ENCODE data around the gene KIF23. TPM values are rescaled to one million over a fixed set of nuclear protein-coding genes. Genes with fewer than 3 reads are reported as not detected.

KIF23 gene
- total RNA-seq, 1 experiment from 2014 or later: 87.8 TPM

DNA sequence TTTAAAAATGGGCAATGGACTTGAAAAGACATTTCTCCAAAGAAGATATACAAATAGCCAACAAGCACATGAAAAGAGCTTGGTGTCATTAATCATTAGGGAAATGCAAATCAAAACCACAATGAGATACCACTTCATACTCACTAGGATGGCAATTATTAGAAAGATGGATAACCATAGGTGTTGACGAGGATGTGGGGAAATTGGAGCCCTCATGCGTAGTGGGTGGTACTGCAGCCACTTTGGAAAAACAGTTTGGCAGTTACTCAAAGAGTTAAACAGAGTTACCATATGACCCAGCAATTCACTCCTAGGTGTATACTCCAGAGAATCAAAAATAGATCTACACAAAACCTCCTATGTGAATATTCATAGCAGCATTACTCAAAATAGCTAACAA is 65.8 kb downstream of the KIF23 start:
- ChIA-PET POLR2A (no interaction called here), CTCF (no interaction called here)
- Mint-ChIP-seq H3K4me3 (no peak overlapping the region), H3K4me1 (no peaks in the 10 kb centered on the region), H3K27ac (no peak overlapping the region), H3K36me3 (peaks cover 4% of the 10 kb centered on the region), H3K27me3 (ENCODE audit: low read depth) (no peaks in the 10 kb centered on the region; the same call in 1 of the 2 replicates), H3K9me3 (peaks cover 15% of the 10 kb centered on the region)
- no peak for ATAC-seq
- no peak for DNase-seq (ENCODE audit: low spot score)
- TF ChIP-seq ZNF219 (CRISPR knock-in tag; IDR thresholded peaks at IDR 0.05; ENCODE audit: borderline replicate concordance) (no peak), OVOL2 (CRISPR knock-in tag; IDR thresholded peaks at IDR 0.05; ENCODE audit: borderline replicate concordance) (no peak), TP53 (CRISPR knock-in tag; IDR thresholded peaks at IDR 0.05) (no peak), GRHL2 (CRISPR knock-in tag; IDR thresholded peaks at IDR 0.05; ENCODE audit: insufficient replicate concordance, severe bottlenecking) (no peak), ELF4 (CRISPR knock-in tag; IDR thresholded peaks at IDR 0.05; ENCODE audit: low read depth) (no peak), SMAD3 (CRISPR knock-in tag; IDR thresholded peaks at IDR 0.05; ENCODE audit: borderline replicate concordance) (no peak), NR1H2 (CRISPR knock-in tag; IDR thresholded peaks at IDR 0.05) (no peak), RELA (CRISPR knock-in tag; IDR thresholded peaks at IDR 0.05; ENCODE audit: borderline replicate concordance) (no peak), PRRX2 (CRISPR knock-in tag; IDR thresholded peaks at IDR 0.05) (no peak), FOXK1 (CRISPR knock-in tag; IDR thresholded peaks at IDR 0.05) (no peak), KAT7 (CRISPR knock-in tag; IDR thresholded peaks at IDR 0.05; ENCODE audit: borderline replicate concordance) (no peak), TEAD1 (CRISPR knock-in tag; IDR thresholded peaks at IDR 0.05) (no peak), SP1 (CRISPR knock-in tag; conservative IDR thresholded peaks at IDR 0.05) (no peak)
- TF ChIP-seq, protein P1, sequence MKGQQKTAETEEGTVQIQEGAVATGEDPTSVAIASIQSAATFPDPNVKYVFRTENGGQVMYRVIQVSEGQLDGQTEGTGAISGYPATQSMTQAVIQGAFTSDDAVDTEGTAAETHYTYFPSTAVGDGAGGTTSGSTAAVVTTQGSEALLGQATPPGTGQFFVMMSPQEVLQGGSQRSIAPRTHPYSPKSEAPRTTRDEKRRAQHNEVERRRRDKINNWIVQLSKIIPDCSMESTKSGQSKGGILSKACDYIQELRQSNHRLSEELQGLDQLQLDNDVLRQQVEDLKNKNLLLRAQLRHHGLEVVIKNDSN (CRISPR knock-in tag; IDR thresholded peaks at IDR 0.05): no peak
- TF ChIP-seq, protein P2, sequence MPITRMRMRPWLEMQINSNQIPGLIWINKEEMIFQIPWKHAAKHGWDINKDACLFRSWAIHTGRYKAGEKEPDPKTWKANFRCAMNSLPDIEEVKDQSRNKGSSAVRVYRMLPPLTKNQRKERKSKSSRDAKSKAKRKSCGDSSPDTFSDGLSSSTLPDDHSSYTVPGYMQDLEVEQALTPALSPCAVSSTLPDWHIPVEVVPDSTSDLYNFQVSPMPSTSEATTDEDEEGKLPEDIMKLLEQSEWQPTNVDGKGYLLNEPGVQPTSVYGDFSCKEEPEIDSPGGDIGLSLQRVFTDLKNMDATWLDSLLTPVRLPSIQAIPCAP (CRISPR knock-in tag; IDR thresholded peaks at IDR 0.05): no peak
- TF ChIP-seq, protein P3, sequence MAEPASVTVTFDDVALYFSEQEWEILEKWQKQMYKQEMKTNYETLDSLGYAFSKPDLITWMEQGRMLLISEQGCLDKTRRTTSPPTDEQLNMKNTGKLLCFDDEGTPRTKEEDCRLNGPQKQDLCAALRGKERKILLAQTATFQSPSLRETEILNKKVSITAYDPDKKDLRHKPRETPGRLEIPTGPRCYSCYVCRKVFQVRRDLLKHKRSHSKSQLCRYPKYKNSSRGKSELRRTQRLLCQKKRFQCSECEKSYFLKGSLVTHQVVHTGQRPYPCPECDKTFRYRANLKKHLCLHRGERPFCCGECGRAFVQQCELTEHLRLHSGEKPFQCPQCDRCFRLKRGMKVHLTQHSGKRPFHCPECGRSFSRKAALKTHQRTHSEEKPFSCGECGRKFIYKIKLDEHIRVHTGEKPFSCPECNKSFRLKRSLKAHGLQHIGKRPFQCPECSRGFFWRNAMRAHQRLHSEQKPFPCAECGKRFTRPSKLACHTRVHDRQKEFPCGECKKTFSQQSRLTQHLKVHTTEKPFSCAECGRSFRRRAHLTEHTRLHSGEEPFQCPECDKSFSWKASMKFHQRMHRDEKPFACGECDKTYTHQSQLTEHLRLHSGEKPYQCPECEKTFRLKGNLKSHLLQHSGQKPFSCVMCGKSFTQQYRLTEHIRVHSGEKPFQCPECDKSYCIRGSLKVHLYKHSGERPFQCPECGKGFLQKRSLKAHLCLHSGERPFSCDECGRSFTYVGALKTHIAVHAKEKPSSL (CRISPR knock-in tag; conservative IDR thresholded peaks at IDR 0.05): no peak
- TF ChIP-seq, protein P4, sequence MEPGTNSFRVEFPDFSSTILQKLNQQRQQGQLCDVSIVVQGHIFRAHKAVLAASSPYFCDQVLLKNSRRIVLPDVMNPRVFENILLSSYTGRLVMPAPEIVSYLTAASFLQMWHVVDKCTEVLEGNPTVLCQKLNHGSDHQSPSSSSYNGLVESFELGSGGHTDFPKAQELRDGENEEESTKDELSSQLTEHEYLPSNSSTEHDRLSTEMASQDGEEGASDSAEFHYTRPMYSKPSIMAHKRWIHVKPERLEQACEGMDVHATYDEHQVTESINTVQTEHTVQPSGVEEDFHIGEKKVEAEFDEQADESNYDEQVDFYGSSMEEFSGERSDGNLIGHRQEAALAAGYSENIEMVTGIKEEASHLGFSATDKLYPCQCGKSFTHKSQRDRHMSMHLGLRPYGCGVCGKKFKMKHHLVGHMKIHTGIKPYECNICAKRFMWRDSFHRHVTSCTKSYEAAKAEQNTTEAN (CRISPR knock-in tag; IDR thresholded peaks at IDR 0.05): no peak
- TF ChIP-seq, protein P5, sequence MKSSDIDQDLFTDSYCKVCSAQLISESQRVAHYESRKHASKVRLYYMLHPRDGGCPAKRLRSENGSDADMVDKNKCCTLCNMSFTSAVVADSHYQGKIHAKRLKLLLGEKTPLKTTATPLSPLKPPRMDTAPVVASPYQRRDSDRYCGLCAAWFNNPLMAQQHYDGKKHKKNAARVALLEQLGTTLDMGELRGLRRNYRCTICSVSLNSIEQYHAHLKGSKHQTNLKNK (CRISPR knock-in tag; IDR thresholded peaks at IDR 0.05): no peak
- TF ChIP-seq, protein P6, sequence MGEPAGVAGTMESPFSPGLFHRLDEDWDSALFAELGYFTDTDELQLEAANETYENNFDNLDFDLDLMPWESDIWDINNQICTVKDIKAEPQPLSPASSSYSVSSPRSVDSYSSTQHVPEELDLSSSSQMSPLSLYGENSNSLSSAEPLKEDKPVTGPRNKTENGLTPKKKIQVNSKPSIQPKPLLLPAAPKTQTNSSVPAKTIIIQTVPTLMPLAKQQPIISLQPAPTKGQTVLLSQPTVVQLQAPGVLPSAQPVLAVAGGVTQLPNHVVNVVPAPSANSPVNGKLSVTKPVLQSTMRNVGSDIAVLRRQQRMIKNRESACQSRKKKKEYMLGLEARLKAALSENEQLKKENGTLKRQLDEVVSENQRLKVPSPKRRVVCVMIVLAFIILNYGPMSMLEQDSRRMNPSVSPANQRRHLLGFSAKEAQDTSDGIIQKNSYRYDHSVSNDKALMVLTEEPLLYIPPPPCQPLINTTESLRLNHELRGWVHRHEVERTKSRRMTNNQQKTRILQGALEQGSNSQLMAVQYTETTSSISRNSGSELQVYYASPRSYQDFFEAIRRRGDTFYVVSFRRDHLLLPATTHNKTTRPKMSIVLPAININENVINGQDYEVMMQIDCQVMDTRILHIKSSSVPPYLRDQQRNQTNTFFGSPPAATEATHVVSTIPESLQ (CRISPR knock-in tag; IDR thresholded peaks at IDR 0.05): no peak

DNA sequence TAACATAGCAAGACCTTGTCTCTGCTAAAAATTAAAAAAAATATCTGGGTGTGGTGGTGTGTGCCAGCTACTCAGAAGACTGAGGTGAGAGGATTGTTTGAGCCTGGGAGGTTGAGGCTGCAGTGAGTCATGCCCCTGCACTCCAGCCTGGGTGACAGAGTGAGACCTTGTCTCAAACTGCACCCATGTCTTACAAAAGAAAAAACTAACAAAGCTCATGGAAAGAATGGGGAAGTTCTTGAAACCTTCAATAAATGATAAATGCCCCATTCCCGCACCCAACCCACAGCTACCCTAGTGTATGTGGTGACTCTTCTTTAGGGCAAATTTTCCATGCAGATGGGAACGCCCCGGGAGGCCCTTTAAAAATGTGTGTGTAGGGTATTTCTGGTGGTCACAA is 66.8 kb downstream of the KIF23 start:
- POLR2A ChIA-PET: interaction anchor here (0.6 kb wide), 1 partner anchor 354 kb away, joined by 4 read pairs; no protein-coding TSS in a partner anchor
- Mint-ChIP-seq H3K4me1 (no peaks in the 10 kb centered on the region), H3K9me3 (peaks cover 23% of the 10 kb centered on the region), H3K4me3 (no peak overlapping the region), H3K27me3 (ENCODE audit: low read depth) (no peaks in the 10 kb centered on the region; the same call in 1 of the 2 replicates), H3K27ac (no peak overlapping the region), H3K36me3 (peaks cover 8% of the 10 kb centered on the region)
- ATAC-seq (no peak), DNase-seq (ENCODE audit: low spot score) (no peak)
- no peak for TF ChIP-seq CBFB (CRISPR knock-in tag; IDR thresholded peaks at IDR 0.05; ENCODE audit: low read depth)
- TF ChIP-seq, protein P7, sequence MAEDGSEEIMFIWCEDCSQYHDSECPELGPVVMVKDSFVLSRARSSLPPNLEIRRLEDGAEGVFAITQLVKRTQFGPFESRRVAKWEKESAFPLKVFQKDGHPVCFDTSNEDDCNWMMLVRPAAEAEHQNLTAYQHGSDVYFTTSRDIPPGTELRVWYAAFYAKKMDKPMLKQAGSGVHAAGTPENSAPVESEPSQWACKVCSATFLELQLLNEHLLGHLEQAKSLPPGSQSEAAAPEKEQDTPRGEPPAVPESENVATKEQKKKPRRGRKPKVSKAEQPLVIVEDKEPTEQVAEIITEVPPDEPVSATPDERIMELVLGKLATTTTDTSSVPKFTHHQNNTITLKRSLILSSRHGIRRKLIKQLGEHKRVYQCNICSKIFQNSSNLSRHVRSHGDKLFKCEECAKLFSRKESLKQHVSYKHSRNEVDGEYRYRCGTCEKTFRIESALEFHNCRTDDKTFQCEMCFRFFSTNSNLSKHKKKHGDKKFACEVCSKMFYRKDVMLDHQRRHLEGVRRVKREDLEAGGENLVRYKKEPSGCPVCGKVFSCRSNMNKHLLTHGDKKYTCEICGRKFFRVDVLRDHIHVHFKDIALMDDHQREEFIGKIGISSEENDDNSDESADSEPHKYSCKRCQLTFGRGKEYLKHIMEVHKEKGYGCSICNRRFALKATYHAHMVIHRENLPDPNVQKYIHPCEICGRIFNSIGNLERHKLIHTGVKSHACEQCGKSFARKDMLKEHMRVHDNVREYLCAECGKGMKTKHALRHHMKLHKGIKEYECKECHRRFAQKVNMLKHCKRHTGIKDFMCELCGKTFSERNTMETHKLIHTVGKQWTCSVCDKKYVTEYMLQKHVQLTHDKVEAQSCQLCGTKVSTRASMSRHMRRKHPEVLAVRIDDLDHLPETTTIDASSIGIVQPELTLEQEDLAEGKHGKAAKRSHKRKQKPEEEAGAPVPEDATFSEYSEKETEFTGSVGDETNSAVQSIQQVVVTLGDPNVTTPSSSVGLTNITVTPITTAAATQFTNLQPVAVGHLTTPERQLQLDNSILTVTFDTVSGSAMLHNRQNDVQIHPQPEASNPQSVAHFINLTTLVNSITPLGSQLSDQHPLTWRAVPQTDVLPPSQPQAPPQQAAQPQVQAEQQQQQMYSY (CRISPR knock-in tag; IDR thresholded peaks at IDR 0.05): no peak
- TF ChIP-seq, protein P8, sequence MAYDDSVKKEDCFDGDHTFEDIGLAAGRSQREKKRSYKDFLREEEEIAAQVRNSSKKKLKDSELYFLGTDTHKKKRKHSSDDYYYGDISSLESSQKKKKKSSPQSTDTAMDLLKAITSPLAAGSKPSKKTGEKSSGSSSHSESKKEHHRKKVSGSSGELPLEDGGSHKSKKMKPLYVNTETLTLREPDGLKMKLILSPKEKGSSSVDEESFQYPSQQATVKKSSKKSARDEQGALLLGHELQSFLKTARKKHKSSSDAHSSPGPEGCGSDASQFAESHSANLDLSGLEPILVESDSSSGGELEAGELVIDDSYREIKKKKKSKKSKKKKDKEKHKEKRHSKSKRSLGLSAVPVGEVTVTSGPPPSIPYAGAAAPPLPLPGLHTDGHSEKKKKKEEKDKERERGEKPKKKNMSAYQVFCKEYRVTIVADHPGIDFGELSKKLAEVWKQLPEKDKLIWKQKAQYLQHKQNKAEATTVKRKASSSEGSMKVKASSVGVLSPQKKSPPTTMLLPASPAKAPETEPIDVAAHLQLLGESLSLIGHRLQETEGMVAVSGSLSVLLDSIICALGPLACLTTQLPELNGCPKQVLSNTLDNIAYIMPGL (CRISPR knock-in tag; IDR thresholded peaks at IDR 0.05): no peak
- CTCF ChIA-PET: no interaction called here
